ENCODE results near the gene CCNI. TPM values are rescaled to one million over a fixed set of nuclear protein-coding genes. Genes with fewer than 3 reads are reported as not detected.

The CCNI gene
- total and polyA plus RNA-seq, 2 of the 13 experiments (the other 11 are each of a cell fraction or from before 2014, with no cell fraction given) = 43.5 to 122 TPM

- TF ChIP-seq ZUFSP (CRISPR knock-in tag; IDR thresholded peaks at IDR 0.05; ENCODE audit: borderline replicate concordance) (no peak), KDM6A (CRISPR knock-in tag; IDR thresholded peaks at IDR 0.05; ENCODE audit: low read depth) (peak; percentile 58; the same call in 1 of the 2 replicates), ZFP1 (CRISPR knock-in tag; IDR thresholded peaks at IDR 0.05) (no peak), RXRB (CRISPR knock-in tag; IDR thresholded peaks at IDR 0.05; ENCODE audit: borderline replicate concordance) (peak; percentile 79), GATAD2A (CRISPR knock-in tag; IDR thresholded peaks at IDR 0.05) (peak; percentile 64), SOX13 (IDR thresholded peaks at IDR 0.05) (no peak), SOX13 (CRISPR knock-in tag; conservative IDR thresholded peaks at IDR 0.05 in 1 of 2, IDR thresholded peaks at IDR 0.05 in 1 of 2) (peak in 1 of 2 experiments; percentile 65; a peak in 2 of 4 replicates), CTCF (CRISPR knock-in tag; IDR thresholded peaks at IDR 0.05) (peak; percentile 57), PRMT3 (CRISPR knock-in tag; IDR thresholded peaks at IDR 0.05; ENCODE audit: borderline replicate concordance, low read depth) (no peak), TARDBP (CRISPR knock-in tag; IDR thresholded peaks at IDR 0.05) (no peak), CHCHD3 (CRISPR knock-in tag; IDR thresholded peaks at IDR 0.05) (no peak), SIX4 (CRISPR knock-in tag; IDR thresholded peaks at IDR 0.05) (no peak), ZNF644 (CRISPR knock-in tag; IDR thresholded peaks at IDR 0.05; ENCODE audit: low read depth) (no peak), SOX6 (IDR thresholded peaks at IDR 0.05) (no peak), SOX6 (CRISPR knock-in tag; IDR thresholded peaks at IDR 0.05) (peak; percentile 59; the same call in 1 of the 2 replicates), ZNF276 (CRISPR knock-in tag; IDR thresholded peaks at IDR 0.05; ENCODE audit: low read depth) (no peak), NFE2L2 (IDR thresholded peaks at IDR 0.05; ENCODE audit: low read length) (no peak), ZNF709 (CRISPR knock-in tag; IDR thresholded peaks at IDR 0.05) (0 out of 2 replicates have a peak, but pooled peaks have one; percentile 26), PPARG (CRISPR knock-in tag; conservative IDR thresholded peaks at IDR 0.05) (peak; percentile 75), GATA4 (IDR thresholded peaks at IDR 0.05; ENCODE audit: borderline replicate concordance, low read depth) (no peak), ZNF496 (CRISPR knock-in tag; IDR thresholded peaks at IDR 0.05; ENCODE audit: insufficient replicate concordance) (no peak), ZNF616 (CRISPR knock-in tag; IDR thresholded peaks at IDR 0.05; ENCODE audit: low read depth) (no peak), ESRRA (CRISPR knock-in tag; IDR thresholded peaks at IDR 0.05; ENCODE audit: low read depth) (peak; percentile 93), NKX3-1 (CRISPR knock-in tag; IDR thresholded peaks at IDR 0.05) (no peak), ZNF263 (CRISPR knock-in tag; IDR thresholded peaks at IDR 0.05) (0 out of 2 replicates have a peak, but pooled peaks have one; percentile 29), NFE2 (CRISPR knock-in tag; IDR thresholded peaks at IDR 0.05) (no peak)
These were observed 51.9 kb downstream of the CCNI start (continued) for GRCh38 chr4:77023920-77024319.
